ENCODE data around the gene COL9A1.

DNA sequence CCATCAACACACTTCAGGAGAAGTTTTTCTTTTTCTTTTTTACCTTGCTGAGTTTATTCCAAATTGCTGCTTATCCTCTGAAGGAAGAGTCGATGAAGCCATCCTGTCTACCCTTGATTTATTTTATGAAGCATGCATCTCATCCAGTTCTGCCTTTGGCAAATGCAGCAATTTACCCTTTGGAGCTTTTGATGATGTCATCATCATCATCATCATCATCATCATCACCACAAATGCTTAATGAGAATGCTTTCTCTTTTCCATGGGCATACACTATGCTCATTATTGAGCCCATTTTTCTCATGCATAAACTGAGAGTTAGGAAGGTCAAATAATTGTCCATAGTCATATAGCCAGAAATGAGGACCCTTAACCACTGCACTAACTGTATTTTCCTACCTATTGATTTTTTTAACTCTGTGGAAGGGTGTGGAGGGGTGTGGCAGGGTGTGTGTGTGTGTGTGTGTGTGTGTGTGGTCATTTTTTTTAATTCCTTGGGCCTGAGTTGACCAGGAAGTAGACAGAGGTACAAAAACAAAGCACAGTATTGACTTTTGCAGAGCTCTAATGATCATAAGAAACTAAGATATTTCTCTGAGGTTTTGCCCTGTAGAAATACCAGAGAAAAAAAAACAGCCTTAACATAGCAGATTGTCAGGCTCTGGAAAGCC, 82.8 kb downstream of the COL9A1 start:
- TF ChIP-seq CTBP1 (IDR thresholded peaks at IDR 0.05; ENCODE audit: borderline replicate concordance) (no peak), SUZ12 (IDR thresholded peaks at IDR 0.05) (no peak)

All from HEK293T (cell line).